ENCODE measurements around the gene TLR9.

DNA sequence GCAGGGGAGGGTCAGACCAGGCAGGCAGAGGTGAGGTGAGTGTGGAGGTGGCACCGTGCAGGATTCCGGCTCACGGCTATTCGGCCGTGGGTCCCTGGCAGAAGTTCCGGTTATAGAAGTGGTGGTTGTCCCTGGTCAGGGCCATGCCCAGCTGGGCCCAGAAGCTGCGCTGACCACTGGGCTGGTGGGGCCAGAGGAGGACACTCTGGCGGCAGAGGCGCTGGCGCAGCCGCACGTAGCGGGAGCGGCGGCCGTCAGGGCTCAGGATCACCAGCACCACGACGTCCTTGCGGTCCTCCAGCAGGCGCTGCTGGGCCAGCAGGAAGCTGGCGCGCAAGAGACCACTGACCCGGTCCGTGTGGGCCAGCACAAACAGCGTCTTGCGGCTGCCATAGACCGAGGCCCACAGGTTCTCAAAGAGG lies 4.3 kb downstream of the TLR9 start:
- TF ChIP-seq, protein P1, sequence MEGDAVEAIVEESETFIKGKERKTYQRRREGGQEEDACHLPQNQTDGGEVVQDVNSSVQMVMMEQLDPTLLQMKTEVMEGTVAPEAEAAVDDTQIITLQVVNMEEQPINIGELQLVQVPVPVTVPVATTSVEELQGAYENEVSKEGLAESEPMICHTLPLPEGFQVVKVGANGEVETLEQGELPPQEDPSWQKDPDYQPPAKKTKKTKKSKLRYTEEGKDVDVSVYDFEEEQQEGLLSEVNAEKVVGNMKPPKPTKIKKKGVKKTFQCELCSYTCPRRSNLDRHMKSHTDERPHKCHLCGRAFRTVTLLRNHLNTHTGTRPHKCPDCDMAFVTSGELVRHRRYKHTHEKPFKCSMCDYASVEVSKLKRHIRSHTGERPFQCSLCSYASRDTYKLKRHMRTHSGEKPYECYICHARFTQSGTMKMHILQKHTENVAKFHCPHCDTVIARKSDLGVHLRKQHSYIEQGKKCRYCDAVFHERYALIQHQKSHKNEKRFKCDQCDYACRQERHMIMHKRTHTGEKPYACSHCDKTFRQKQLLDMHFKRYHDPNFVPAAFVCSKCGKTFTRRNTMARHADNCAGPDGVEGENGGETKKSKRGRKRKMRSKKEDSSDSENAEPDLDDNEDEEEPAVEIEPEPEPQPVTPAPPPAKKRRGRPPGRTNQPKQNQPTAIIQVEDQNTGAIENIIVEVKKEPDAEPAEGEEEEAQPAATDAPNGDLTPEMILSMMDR (IDR thresholded peaks at IDR 0.05) = no peak
- no peak for TF ChIP-seq POLR2A (IDR thresholded peaks at IDR 0.05)

Data from testis (tissue), 2 donors.